ENCODE results near the gene UMAD1.

UMAD1 gene

GRCh38 chr7:7736671-7737070 lies 96.1 kb downstream of the UMAD1 start:
- peak; percentile 28 to 84 for DNase-seq

- no peak for DNase-seq
Measured at GRCh38 chr7:7737674-7738073, 97.1 kb downstream of the UMAD1 start.

GRCh38 chr7:7738177-7738576 lies 97.6 kb downstream of the UMAD1 start:
- DNase-seq, result no peak

GRCh38 chr7:7738622-7739021 lies 98.1 kb downstream of the UMAD1 start:
- DNase-seq, result peak; percentile 67 to 83

GRCh38 chr7:7739204-7740036 lies 98.9 kb downstream of the UMAD1 start:
- no peak for DNase-seq

- DNase-seq, result no peak
Measured at GRCh38 chr7:7740037-7740355, 99.4 kb downstream of the UMAD1 start.

- peak in 1 of 2 experiments; percentile 10 for DNase-seq
Measured at GRCh38 chr7:7742223-7742622, 101.7 kb downstream of the UMAD1 start.

GRCh38 chr7:7745258-7745657 lies 104.7 kb downstream of the UMAD1 start:
- DNase-seq, result no peak

- no peak for DNase-seq
Measured at GRCh38 chr7:7745966-7746365, 105.4 kb downstream of the UMAD1 start.

GRCh38 chr7:7746458-7746857 lies 105.9 kb downstream of the UMAD1 start:
- DNase-seq, result no peak

GRCh38 chr7:7750571-7751242 lies 110.2 kb downstream of the UMAD1 start:
- DNase-seq, result no peak

GRCh38 chr7:7751243-7752092 lies 110.9 kb downstream of the UMAD1 start:
- DNase-seq, result no peak

- DNase-seq, result no peak
Measured at GRCh38 chr7:7756577-7756976, 116.0 kb downstream of the UMAD1 start.

GRCh38 chr7:7757576-7757975 lies 117.0 kb downstream of the UMAD1 start:
- no peak for DNase-seq

- peak; percentile 16 to 76 for DNase-seq
Measured at GRCh38 chr7:7761340-7761973, 120.9 kb downstream of the UMAD1 start.

GRCh38 chr7:7761974-7762779 lies 121.6 kb downstream of the UMAD1 start:
- DNase-seq, result no peak

- no peak for DNase-seq
Measured at GRCh38 chr7:7764520-7765396, 124.2 kb downstream of the UMAD1 start.

GRCh38 chr7:7765422-7765821 lies 124.9 kb downstream of the UMAD1 start:
- no peak for DNase-seq

- DNase-seq, result no peak
Measured at GRCh38 chr7:7766671-7767070, 126.1 kb downstream of the UMAD1 start.

- DNase-seq, result no peak
Measured at GRCh38 chr7:7768977-7769709, 128.6 kb downstream of the UMAD1 start.

Data from NCI-H524 (cell line).